ENCODE results near the gene VKORC1.

The VKORC1 gene

GRCh38 chr16:31134091-31134571, 39.5 kb upstream of the VKORC1 start:
- no peaks in the 10 kb centered on the region for H3K27me3 ChIP-seq
- H3K9me3 ChIP-seq = no peaks in the 10 kb centered on the region
- peak; percentile 4 for TF ChIP-seq CTCF (IDR thresholded peaks at IDR 0.05)
- peaks cover 7% of the 10 kb centered on the region for H3K36me3 ChIP-seq
- H3K4me3 ChIP-seq (ENCODE audit: low read depth in 1 of 2, low read length in 1 of 2) = peak overlapping the region in 1 of 2 experiments; percentile 24
- H3K27ac ChIP-seq = peak overlapping the region; percentile 64
- H3K4me1 ChIP-seq (ENCODE audit: control insufficient read depth in 1 of 2, insufficient read depth in 1 of 2, low read depth in 1 of 2, low read length in 1 of 2) = peaks cover 46 to 49% of the 10 kb centered on the region in 2 experiments

- peaks cover 7% of the 10 kb centered on the region for H3K36me3 ChIP-seq
- H3K4me1 ChIP-seq (ENCODE audit: control insufficient read depth in 1 of 2, insufficient read depth in 1 of 2, low read depth in 1 of 2, low read length in 1 of 2) = peaks cover 56 to 59% of the 10 kb centered on the region in 2 experiments
- H3K9me3 ChIP-seq = no peaks in the 10 kb centered on the region
Observed at GRCh38 chr16:31133046-31133501, 38.5 kb upstream of the VKORC1 start.

GRCh38 chr16:31132303-31132979, 37.8 kb upstream of the VKORC1 start:
- H3K4me1 ChIP-seq (ENCODE audit: control insufficient read depth in 1 of 2, insufficient read depth in 1 of 2, low read depth in 1 of 2, low read length in 1 of 2) = peaks cover 63 to 66% of the 10 kb centered on the region in 2 experiments
- no peaks in the 10 kb centered on the region for H3K9me3 ChIP-seq
- no peak overlapping the region for H3K4me3 ChIP-seq (ENCODE audit: low read depth in 1 of 2, low read length in 1 of 2)
- no peak for TF ChIP-seq CTCF (IDR thresholded peaks at IDR 0.05)
- peaks cover 7% of the 10 kb centered on the region for H3K36me3 ChIP-seq
- no peaks in the 10 kb centered on the region for H3K27me3 ChIP-seq
- H3K27ac ChIP-seq = peak overlapping the region; percentile 98

More at GRCh38 chr16:31133046-31133501, 38.5 kb upstream of the VKORC1 start:
- H3K27me3 ChIP-seq = no peaks in the 10 kb centered on the region
- H3K27ac ChIP-seq = peak overlapping the region; percentile 64
- H3K4me3 ChIP-seq (ENCODE audit: low read depth in 1 of 2, low read length in 1 of 2) = no peak overlapping the region
- no peak for TF ChIP-seq CTCF (IDR thresholded peaks at IDR 0.05)

DNA sequence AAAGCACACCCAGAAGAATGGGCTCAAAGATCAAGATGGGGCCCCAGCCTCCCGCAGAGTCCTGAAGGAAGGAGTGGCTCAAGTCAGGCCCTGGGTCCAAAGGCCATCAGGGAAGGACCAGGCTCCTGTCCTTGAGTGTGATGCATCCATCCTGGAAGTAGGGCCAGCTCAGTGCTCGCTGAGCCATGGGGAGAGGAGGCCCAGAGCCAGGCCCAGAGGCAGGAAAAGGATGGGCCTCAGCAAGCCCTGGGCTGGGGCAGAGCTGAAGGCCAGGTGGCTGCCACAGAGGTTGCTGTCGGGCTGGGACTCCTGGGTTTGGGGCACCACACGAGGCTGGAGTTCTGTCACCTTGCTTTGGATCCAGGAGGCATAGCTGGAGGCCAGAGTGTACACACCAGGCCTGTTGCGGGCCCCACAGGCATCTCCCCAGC, 37.3 kb upstream of the VKORC1 start:
- H3K27ac ChIP-seq = peak overlapping the region; percentile 98
- TF ChIP-seq CTCF (IDR thresholded peaks at IDR 0.05) = no peak
- peaks cover 69 to 72% of the 10 kb centered on the region in 2 experiments for H3K4me1 ChIP-seq (ENCODE audit: control insufficient read depth in 1 of 2, insufficient read depth in 1 of 2, low read depth in 1 of 2, low read length in 1 of 2)
- no peaks in the 10 kb centered on the region for H3K27me3 ChIP-seq
- H3K36me3 ChIP-seq = peaks cover 9% of the 10 kb centered on the region
- H3K9me3 ChIP-seq = no peaks in the 10 kb centered on the region
- H3K4me3 ChIP-seq (ENCODE audit: low read depth in 1 of 2, low read length in 1 of 2) = no peak overlapping the region

DNA sequence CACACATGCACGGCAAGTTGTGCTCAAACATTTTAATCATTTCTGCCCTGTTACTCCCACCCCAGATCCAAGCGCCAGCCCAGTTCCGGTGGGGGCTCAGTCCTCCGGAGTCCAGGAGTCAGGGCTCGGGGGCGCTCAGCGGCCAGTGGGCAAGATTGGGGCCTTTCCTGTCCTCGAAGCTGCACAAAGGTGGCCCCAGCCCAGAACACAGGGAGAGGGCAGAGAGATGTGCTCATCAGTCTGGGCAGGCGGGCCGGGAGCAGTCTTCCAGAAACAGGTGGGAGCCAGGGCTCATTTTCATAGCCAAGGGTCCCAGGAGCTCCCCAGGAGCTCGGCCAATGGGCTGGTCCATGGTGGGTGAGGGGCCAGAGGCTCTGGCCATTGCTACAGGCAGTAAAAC, 36.8 kb upstream of the VKORC1 start:
- Histone ChIP-seq H3K27me3 (no peaks in the 10 kb centered on the region), H3K27ac (peak overlapping the region; percentile 98), H3K4me1 (ENCODE audit: control insufficient read depth in 1 of 2, insufficient read depth in 1 of 2, low read depth in 1 of 2, low read length in 1 of 2) (peaks cover 73 to 76% of the 10 kb centered on the region in 2 experiments), H3K9me3 (no peaks in the 10 kb centered on the region), H3K4me3 (ENCODE audit: low read depth in 1 of 2, low read length in 1 of 2) (no peak overlapping the region), H3K36me3 (peaks cover 11% of the 10 kb centered on the region)
- no peak for TF ChIP-seq CTCF (IDR thresholded peaks at IDR 0.05)

Data from neutrophil (primary cell).